Astrocyte (in vitro differentiated cells and primary cell): ENCODE data around the gene NYNRIN. TPM values are rescaled to one million over a fixed set of nuclear protein-coding genes. Genes with fewer than 3 reads are reported as not detected.

Source experiments
- DNase-seq: peaks from one replicate; pipeline ENCODE4 v3.0.0-alpha.2; 2010; ENCODE audit warnings: low read depth
- FAIRE-seq: peaks from 2 replicates; lab custom pipeline; 2011; peaks lifted over from hg19 to GRCh38; lab: Jason Lieb, UNC
- H2AFZ ChIP-seq: 2 replicates; pipeline ENCODE4 v1.6.0; 2012; ENCODE audit warnings: low read depth, low read length, inconsistent platforms
- H3K27ac ChIP-seq: 2 replicates; pipeline ENCODE4 v1.5.1; 2011; ENCODE audit warnings: low read depth, low read length, inconsistent platforms
- H3K27me3 ChIP-seq: 2 replicates; pipeline ENCODE4 v1.6.0; 2011; ENCODE audit warnings: low read length, inconsistent platforms; ENCODE audit not compliant: insufficient read depth
- H3K36me3 ChIP-seq: 2 replicates; pipeline ENCODE4 v1.5.1; 2011; ENCODE audit warnings: low read length, inconsistent platforms; ENCODE audit not compliant: insufficient read depth
- H3K4me1 ChIP-seq: 2 replicates; pipeline ENCODE4 v1.5.1; 2011; ENCODE audit warnings: low read length, inconsistent platforms; ENCODE audit not compliant: insufficient read depth
- H3K4me2 ChIP-seq: 2 replicates; pipeline ENCODE4 v1.6.0; 2012; ENCODE audit warnings: low read length, inconsistent platforms
- H3K4me3 ChIP-seq: 2 replicates; pipeline ENCODE4 v1.5.1; 2011; ENCODE audit warnings: low read depth, mild to moderate bottlenecking, low read length, inconsistent platforms; ENCODE audit not compliant: insufficient read depth
- H3K79me2 ChIP-seq: 2 replicates; pipeline ENCODE4 v1.6.0; 2012; ENCODE audit warnings: mild to moderate bottlenecking, low read length, inconsistent platforms; ENCODE audit not compliant: insufficient read depth
- H3K9ac ChIP-seq: 2 replicates; pipeline ENCODE4 v1.6.0; 2012; ENCODE audit warnings: mild to moderate bottlenecking, low read length, inconsistent platforms
- H3K9me3 ChIP-seq: 2 replicates; pipeline ENCODE4 v1.5.1; 2012; ENCODE audit warnings: low read depth, mild to moderate bottlenecking, low read length, inconsistent platforms; ENCODE audit not compliant: insufficient read depth
- H4K20me1 ChIP-seq: 2 replicates; pipeline ENCODE4 v1.6.0; 2012; ENCODE audit warnings: low read length, inconsistent platforms; ENCODE audit not compliant: insufficient read depth
- H3K27ac Mint-ChIP-seq: one replicate; pipeline ENCODE4 v1.8.0; 2021; ENCODE audit warnings: mild to moderate bottlenecking, mixed read lengths; ENCODE audit not compliant: unreplicated experiment
- H3K27me3 Mint-ChIP-seq: one replicate; pipeline ENCODE4 v1.8.0; 2021; ENCODE audit warnings: low read depth, mixed read lengths; ENCODE audit not compliant: unreplicated experiment
- H3K36me3 Mint-ChIP-seq: one replicate; pipeline ENCODE4 v1.8.0; 2021; ENCODE audit warnings: low read depth, mixed read lengths; ENCODE audit not compliant: unreplicated experiment
- H3K4me1 Mint-ChIP-seq: one replicate; pipeline ENCODE4 v1.8.0; 2021; ENCODE audit warnings: low read depth, mixed read lengths; ENCODE audit not compliant: unreplicated experiment
- H3K4me3 Mint-ChIP-seq: one replicate; pipeline ENCODE4 v1.8.0; 2021; ENCODE audit warnings: mild to moderate bottlenecking, moderate library complexity, mixed read lengths; ENCODE audit not compliant: unreplicated experiment
- H3K9me3 Mint-ChIP-seq: one replicate; pipeline ENCODE4 v1.8.0; 2021; ENCODE audit warnings: mild to moderate bottlenecking, mixed read lengths; ENCODE audit not compliant: unreplicated experiment
- EZH2 ChIP-seq: IDR thresholded peaks from 2 replicates; pipeline ENCODE4 v1.6.1; 2012; ENCODE audit warnings: mild to moderate bottlenecking, low read length, inconsistent platforms; ENCODE audit not compliant: insufficient read depth
- total RNA-seq: library from RNA; stranded (reverse); gene quantifications from 2 replicates; pipeline ENCODE4 v1.2.1, GENCODE V29; 2021
- TF ChIP-seq, protein P1 (sequence below): IDR thresholded peaks from 2 replicates; pipeline ENCODE4 v1.5.1; 2011; ENCODE audit warnings: low read depth, mild to moderate bottlenecking, inconsistent platforms, low read length, moderate library complexity; ENCODE audit not compliant: insufficient read depth

The NYNRIN gene
- total RNA-seq, 1 donor from 2014 or later, result 25.4 TPM

DNA sequence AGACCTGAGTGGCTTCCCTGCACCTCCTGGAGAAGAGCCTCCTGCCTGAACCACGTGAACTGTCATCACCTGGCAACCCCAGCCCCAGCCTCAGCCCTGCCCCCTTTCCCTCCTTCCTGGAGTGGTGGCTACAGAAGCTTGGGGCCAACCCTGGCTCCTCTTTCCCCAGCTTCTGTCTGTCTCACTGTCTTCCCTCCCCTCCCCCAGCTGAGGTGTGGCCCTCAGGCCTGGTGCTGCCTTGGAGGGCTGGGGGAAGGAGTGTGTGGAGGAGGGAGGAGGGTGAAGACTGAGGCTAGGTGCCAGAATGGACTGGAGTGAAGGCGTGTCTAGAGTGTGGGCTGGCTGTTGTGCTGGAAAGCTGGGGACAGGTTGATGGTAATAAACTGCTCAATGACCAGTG is 21.1 kb upstream of the NYNRIN start:
- Mint-ChIP-seq H3K9me3 (peaks cover 2% of the 10 kb centered on the region), H3K36me3 (peaks cover 26% of the 10 kb centered on the region), H3K4me1 (peaks cover 5% of the 10 kb centered on the region), H3K27ac (no peak overlapping the region), H3K27me3 (no peaks in the 10 kb centered on the region), H3K4me3 (no peak overlapping the region)
- DNase-seq, result no peak
- Histone ChIP-seq H3K27ac (no peak overlapping the region), H3K4me3 (no peak overlapping the region), H2AFZ (no peak overlapping the region), H4K20me1 (peaks cover 22% of the 10 kb centered on the region), H3K9me3 (no peaks in the 10 kb centered on the region), H3K4me1 (no peaks in the 10 kb centered on the region), H3K4me2 (no peak overlapping the region), H3K36me3 (peaks cover 12% of the 10 kb centered on the region), H3K27me3 (no peaks in the 10 kb centered on the region), H3K79me2 (no peaks in the 10 kb centered on the region), H3K9ac (no peak overlapping the region)
- FAIRE-seq, result no peak
- TF ChIP-seq, protein P1, sequence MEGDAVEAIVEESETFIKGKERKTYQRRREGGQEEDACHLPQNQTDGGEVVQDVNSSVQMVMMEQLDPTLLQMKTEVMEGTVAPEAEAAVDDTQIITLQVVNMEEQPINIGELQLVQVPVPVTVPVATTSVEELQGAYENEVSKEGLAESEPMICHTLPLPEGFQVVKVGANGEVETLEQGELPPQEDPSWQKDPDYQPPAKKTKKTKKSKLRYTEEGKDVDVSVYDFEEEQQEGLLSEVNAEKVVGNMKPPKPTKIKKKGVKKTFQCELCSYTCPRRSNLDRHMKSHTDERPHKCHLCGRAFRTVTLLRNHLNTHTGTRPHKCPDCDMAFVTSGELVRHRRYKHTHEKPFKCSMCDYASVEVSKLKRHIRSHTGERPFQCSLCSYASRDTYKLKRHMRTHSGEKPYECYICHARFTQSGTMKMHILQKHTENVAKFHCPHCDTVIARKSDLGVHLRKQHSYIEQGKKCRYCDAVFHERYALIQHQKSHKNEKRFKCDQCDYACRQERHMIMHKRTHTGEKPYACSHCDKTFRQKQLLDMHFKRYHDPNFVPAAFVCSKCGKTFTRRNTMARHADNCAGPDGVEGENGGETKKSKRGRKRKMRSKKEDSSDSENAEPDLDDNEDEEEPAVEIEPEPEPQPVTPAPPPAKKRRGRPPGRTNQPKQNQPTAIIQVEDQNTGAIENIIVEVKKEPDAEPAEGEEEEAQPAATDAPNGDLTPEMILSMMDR, result no peak
- TF ChIP-seq EZH2, result no peak

- peaks cover 16% of the 10 kb centered on the region for H4K20me1 ChIP-seq
- H3K9me3 ChIP-seq, result no peaks in the 10 kb centered on the region
- FAIRE-seq (no peak), DNase-seq (no peak)
- no peak overlapping the region for H3K9ac ChIP-seq
- no peak overlapping the region for H3K27ac ChIP-seq
- H3K79me2 ChIP-seq, result no peaks in the 10 kb centered on the region
- Mint-ChIP-seq H3K4me3 (no peak overlapping the region), H3K4me1 (peaks cover 5% of the 10 kb centered on the region), H3K27me3 (no peaks in the 10 kb centered on the region), H3K27ac (no peak overlapping the region), H3K9me3 (peaks cover 2% of the 10 kb centered on the region), H3K36me3 (peaks cover 20% of the 10 kb centered on the region)
- no peak overlapping the region for H3K4me3 ChIP-seq
- H3K4me1 ChIP-seq, result no peaks in the 10 kb centered on the region
- H3K27me3 ChIP-seq, result no peaks in the 10 kb centered on the region
- no peak overlapping the region for H3K4me2 ChIP-seq
- TF ChIP-seq, protein P1, result no peak
- no peak for TF ChIP-seq EZH2
- peaks cover 6% of the 10 kb centered on the region for H3K36me3 ChIP-seq
- H2AFZ ChIP-seq, result no peak overlapping the region
These were observed 20.5 kb upstream of the NYNRIN start for GRCh38 chr14:24378327-24378726.

DNA sequence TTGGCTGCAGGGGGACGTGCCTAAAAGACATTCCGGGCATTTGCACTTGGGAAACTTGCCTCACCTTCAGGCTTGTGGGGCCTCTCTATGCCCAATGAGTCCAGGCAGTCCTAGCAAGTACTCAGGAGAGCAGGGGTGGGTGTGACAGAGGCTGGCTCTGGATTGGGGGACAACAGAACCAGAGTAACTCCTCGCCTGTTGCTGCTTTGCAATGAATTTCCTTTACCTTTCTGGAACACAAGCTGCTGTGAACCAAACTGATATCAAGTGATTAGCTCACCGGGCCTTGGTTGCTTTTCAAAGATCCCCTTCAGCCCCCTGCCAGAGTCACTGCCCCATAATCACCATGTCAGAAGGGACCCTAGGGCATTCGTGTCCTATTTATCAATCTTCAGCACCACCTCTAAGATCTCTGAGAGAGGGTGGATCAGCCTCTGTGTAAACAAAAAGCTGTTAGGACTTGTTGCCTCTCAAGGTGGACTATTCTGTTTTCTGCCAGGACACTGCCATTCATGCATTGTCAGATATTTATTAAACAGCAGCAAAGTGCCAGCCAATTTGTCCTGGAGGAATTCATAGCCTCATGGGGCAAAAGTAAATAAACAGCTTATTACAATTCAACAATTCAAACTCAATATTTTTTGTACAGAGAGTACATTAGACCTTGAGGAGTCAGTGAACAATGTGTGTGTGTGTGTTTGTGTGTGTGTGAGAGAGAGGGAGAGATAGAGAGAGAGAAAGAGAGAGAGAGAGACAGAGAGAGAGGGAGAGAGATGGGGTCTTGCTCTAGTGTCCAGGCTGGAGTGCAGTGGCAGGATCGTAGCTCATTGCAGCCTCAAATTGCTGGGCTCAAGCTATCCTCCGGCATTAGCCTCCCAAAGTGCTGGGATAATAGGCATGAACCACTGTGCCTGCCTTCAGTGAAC is 19.6 kb upstream of the NYNRIN start:
- no peak overlapping the region for H3K27ac Mint-ChIP-seq
- peaks cover 3% of the 10 kb centered on the region for H3K27me3 ChIP-seq
- no peak for TF ChIP-seq EZH2
- TF ChIP-seq, protein P1, result no peak
- peaks cover 13% of the 10 kb centered on the region for H4K20me1 ChIP-seq
- no peaks in the 10 kb centered on the region for H3K9me3 ChIP-seq
- H3K4me1 ChIP-seq, result no peaks in the 10 kb centered on the region
- no peak overlapping the region for H3K4me3 Mint-ChIP-seq
- H3K36me3 ChIP-seq, result peaks cover 5% of the 10 kb centered on the region
- no peak for DNase-seq
- H3K4me1 Mint-ChIP-seq, result peaks cover 5% of the 10 kb centered on the region
- H3K36me3 Mint-ChIP-seq, result peaks cover 17% of the 10 kb centered on the region
- no peak overlapping the region for H3K27ac ChIP-seq
- H3K79me2 ChIP-seq, result no peaks in the 10 kb centered on the region
- no peak for FAIRE-seq
- no peak overlapping the region for H3K9ac ChIP-seq
- H2AFZ ChIP-seq, result no peak overlapping the region
- H3K4me3 ChIP-seq, result no peak overlapping the region
- H3K27me3 Mint-ChIP-seq, result no peaks in the 10 kb centered on the region
- H3K4me2 ChIP-seq, result no peak overlapping the region
- peaks cover 2% of the 10 kb centered on the region for H3K9me3 Mint-ChIP-seq
